GM12878 (cell line): ENCODE measurements around the gene SIM2. TPM values are rescaled to one million over a fixed set of nuclear protein-coding genes. Genes with fewer than 3 reads are reported as not detected.

Source experiments
- ATAC-seq: fragments of 200-7000 bp; cut with Tn5 transposase; 3 replicates; pipeline ENCODE4 v1.9.1; 2020; ENCODE audit warnings: mild to moderate bottlenecking, moderate library complexity
- BruUV-seq: library from RNA; stranded (reverse); fragments of 400-500 nt; replicated peaks from 2 replicates; lab custom pipeline; 2021; lab: Mats Ljungman, UMichigan
- CTCF ChIA-PET: fragments of 300-600 bp; sonication (Branson Sonifier 250); formaldehyde crosslinking; extraction: SDS; loops from one replicate; lab custom pipeline; 2021; ENCODE audit warnings: inconsistent platforms; lab: Yijun Ruan, JAX
- POLR2A ChIA-PET: fragments of 350-600 bp; formaldehyde crosslinking; extraction: SDS; loops from one replicate; lab custom pipeline; 2021; ENCODE audit warnings: inconsistent platforms; lab: Charles Lee
- RAD21 ChIA-PET: fragments of 300-600 bp; sonication (Branson Sonifier 250); formaldehyde crosslinking; loops from one replicate; lab custom pipeline; 2023; ENCODE audit warnings: antibody characterized with exemption; ENCODE audit not compliant: unreplicated experiment; lab: Charles Lee
- SMC1A ChIA-PET: fragments of 300-600 bp; sonication (Branson Sonifier 250); formaldehyde crosslinking; loops from one replicate; lab custom pipeline; 2023; ENCODE audit not compliant: unreplicated experiment, uncharacterized antibody; lab: Charles Lee
- DNase-seq: peaks from one replicate; pipeline ENCODE4 v3.0.0-alpha.2; 2011; ENCODE audit warnings: low read depth, low spot score
- FAIRE-seq: peaks from 3 replicates; lab custom pipeline; 2011; peaks lifted over from hg19 to GRCh38; lab: Jason Lieb, UNC
- H2AFZ ChIP-seq: 2 replicates; pipeline ENCODE4 v1.6.0; 2011; ENCODE audit warnings: low read depth, low read length, control low read depth; ENCODE audit not compliant: control insufficient read depth
- H3K27ac ChIP-seq: 2 replicates; pipeline ENCODE4 v1.5.1; 2011; ENCODE audit warnings: control low read depth; ENCODE audit not compliant: control insufficient read depth, insufficient read depth
- H3K27me3 ChIP-seq, 2 experiments: replicated peaks in 1 of 2; 2 replicates each; pipeline versions ENCODE4 v1.6.0 to v1.6.1; 2011; ENCODE audit warnings: low read length in 1 of 2; ENCODE audit not compliant: control insufficient read depth in 2 of 2, insufficient read depth in 2 of 2
- H3K36me3 ChIP-seq, 2 experiments: 2 replicates each; pipeline ENCODE4 v1.5.1; 2011; ENCODE audit warnings: low read length in 1 of 2; ENCODE audit not compliant: control insufficient read depth in 2 of 2, insufficient read depth in 2 of 2
- H3K4me1 ChIP-seq: 2 replicates; pipeline ENCODE4 v1.6.1; 2011; ENCODE audit warnings: mild to moderate bottlenecking, low read length, moderate library complexity, mixed read lengths; ENCODE audit not compliant: control insufficient read depth, insufficient read depth
- H3K4me2 ChIP-seq: 2 replicates; pipeline ENCODE4 v1.6.0; 2011; ENCODE audit warnings: control low read depth; ENCODE audit not compliant: control insufficient read depth, insufficient read depth
- H3K4me3 ChIP-seq: fragments of 200-600 bp; sonication (generic); 2 replicates; pipeline ENCODE4 v1.5.1; 2016
- H3K79me2 ChIP-seq: 2 replicates; pipeline ENCODE4 v1.6.0; 2011; ENCODE audit warnings: low read length; ENCODE audit not compliant: control insufficient read depth, insufficient read depth
- H3K9ac ChIP-seq: 2 replicates; pipeline ENCODE4 v1.8.0; 2011; ENCODE audit warnings: low read length, control low read depth, mixed read lengths; ENCODE audit not compliant: control insufficient read depth, insufficient read depth
- H3K9me3 ChIP-seq: replicated peaks from 3 replicates; pipeline ENCODE4 v1.5.1; 2011; ENCODE audit warnings: mild to moderate bottlenecking, low read length; ENCODE audit not compliant: control insufficient read depth, insufficient read depth
- H4K20me1 ChIP-seq: 2 replicates; pipeline ENCODE4 v1.6.0; 2011; ENCODE audit not compliant: control insufficient read depth, insufficient read depth
- BMI1 ChIP-seq: fragments of 450-650 bp; IDR thresholded peaks from 2 replicates; pipeline ENCODE4 v1.6.1; 2016; ENCODE audit warnings: mild to moderate bottlenecking, moderate library complexity, borderline replicate concordance
- IRF4 ChIP-seq: IDR thresholded peaks from 2 replicates; pipeline ENCODE4 v1.6.1; 2011; ENCODE audit warnings: low read depth, low read length
- NFYA ChIP-seq: IDR thresholded peaks from 2 replicates; pipeline ENCODE4 v1.6.1; 2011; ENCODE audit warnings: low read depth, mild to moderate bottlenecking, low read length, improper control_type of control experiment, borderline replicate concordance
- PBX3 ChIP-seq: IDR thresholded peaks from 2 replicates; pipeline ENCODE4 v1.6.1; 2011; ENCODE audit warnings: mild to moderate bottlenecking, low read depth, low read length, moderate library complexity; ENCODE audit not compliant: insufficient replicate concordance
- POU2F2 ChIP-seq: IDR thresholded peaks from 3 replicates; pipeline ENCODE4 v1.6.1; 2011; ENCODE audit warnings: low read depth, mild to moderate bottlenecking, low read length, borderline replicate concordance
- RELB ChIP-seq: fragments of 450-650 bp; IDR thresholded peaks from 2 replicates; pipeline ENCODE4 v1.6.1; 2017; ENCODE audit warnings: low read depth, mild to moderate bottlenecking, moderate library complexity
- WGBS: methylation state at CpG from one replicate; pipeline ENCODE4 v1.1.6; 2016; ENCODE audit warnings: low lambda C conversion rate; ENCODE audit not compliant: insufficient replicate concordance, insufficient coverage; ENCODE audit errors: missing lambda C conversion rate; 5-methylcytosine and 5-hydroxymethylcytosine counted together
- in situ Hi-C: fragments of 300-500 bp; cut with MboI; formaldehyde crosslinking; loops from 9 replicates; pipeline ENCODE4 v1.14.3; 2018; ENCODE audit warnings: mixed read lengths
- intact Hi-C: fragments of 100-400 bp; cut with micrococcal nuclease; formaldehyde crosslinking; loops from one replicate; pipeline ENCODE4 v1.14.2; 2022; ENCODE audit not compliant: unreplicated experiment
- polyA plus RNA-seq, 11 experiments: library from polyadenylated mRNA; depleted of rRNA in 4 of 11; unstranded in 6 of 11; stranded (reverse) in 5 of 11; fragments of >200 nt; fragmentation: Nextera tagmentation in 4 of 11; fragmentation: Illumina TruSeq in 1 of 11; extraction: Ambion mirVana in 4 of 11; extraction: Trizol in 1 of 11; gene quantifications; 1 replicate in 1 of 11; 2 replicates in 10 of 11; pipeline versions ENCODE4 v1.2.1 to v1.2.3, GENCODE V29; 2011 to 2016; ENCODE audit warnings: inconsistent platforms in 2 of 11, missing spikeins in 2 of 11, low read depth in 1 of 11
- total RNA-seq, 4 experiments: library from RNA; depleted of rRNA in 3 of 4; stranded (reverse); fragments of >200 nt in 3 of 4; fragmentation: Illumina TruSeq in 1 of 4; extraction: Trizol in 1 of 4; gene quantifications; 2 replicates each; pipeline versions ENCODE4 v1.2.1 to v1.2.3, GENCODE V29; 2013 to 2021
- TF ChIP-seq, protein P1 (sequence below): fragments of 450-650 bp; IDR thresholded peaks from 2 replicates; pipeline ENCODE4 v1.6.1; 2017; ENCODE audit warnings: mild to moderate bottlenecking, low read depth, inconsistent platforms; ENCODE audit not compliant: poor library complexity, severe bottlenecking

The SIM2 gene
- total and polyA plus RNA-seq, 10 of the 15 experiments (the other 5 are each of a cell fraction or from before 2014, with no cell fraction given), result 0.02 to 0.15 (median 0.05) TPM; not detected in 7

- no peak for ATAC-seq
- TF ChIP-seq PBX3 (no peak), BMI1 (no peak)
- BruUV-seq, result no TSS peak
- Histone ChIP-seq H3K4me2 (no peak overlapping the region), H3K36me3 (no peaks in the 10 kb centered on the region), H3K4me1 (no peaks in the 10 kb centered on the region), H3K79me2 (no peaks in the 10 kb centered on the region), H3K27me3 (peaks cover 4 to 22% of the 10 kb centered on the region in 2 experiments), H3K9me3 (no peaks in the 10 kb centered on the region), H3K4me3 (no peak overlapping the region), H4K20me1 (no peaks in the 10 kb centered on the region), H2AFZ (no peak overlapping the region), H3K27ac (no peak overlapping the region), H3K9ac (no peak overlapping the region)
- 24% methylated on average over 6 of the region's 6 CpGs for WGBS
- ChIA-PET RAD21 (no interaction called here), POLR2A (interaction anchor here (0.6 kb wide), 1 partner anchor 173 kb away, joined by 3 read pairs; no protein-coding TSS in a partner anchor), SMC1A (interaction anchor here (0.7 kb wide), 1 partner anchor 237 kb away, joined by 3 read pairs; no protein-coding TSS in a partner anchor), CTCF (interaction anchor here (1.7 kb wide), 1 partner anchor 58 kb away, joined by 9 read pairs; no protein-coding TSS in a partner anchor)
- in situ Hi-C loops, result no loop called here
- no peak for FAIRE-seq
- intact Hi-C loops, result no loop called here
- no peak for DNase-seq
These were observed 10.6 kb upstream of the SIM2 start for GRCh38 chr21:36688324-36688723.

DNA sequence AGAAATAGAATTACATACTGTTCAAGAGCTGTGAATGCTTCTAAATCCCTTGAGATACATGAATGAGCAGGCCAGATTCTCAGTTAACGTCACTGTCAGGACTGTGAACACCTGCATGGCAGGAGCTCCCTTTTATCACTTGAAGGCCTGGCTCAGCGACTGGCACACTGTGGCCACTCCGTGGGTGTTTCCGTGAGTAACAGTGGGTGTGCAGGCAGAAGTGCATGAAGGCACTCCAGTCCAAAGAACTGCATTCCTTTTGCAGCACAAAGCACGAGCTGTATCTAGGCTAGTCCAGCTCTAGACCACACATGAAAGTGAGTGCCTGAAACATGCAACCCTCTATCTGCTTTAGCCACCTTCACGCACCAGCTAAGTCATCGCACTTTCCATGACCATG is 9.6 kb upstream of the SIM2 start:
- H2AFZ ChIP-seq, result no peak overlapping the region
- no peaks in the 10 kb centered on the region for H4K20me1 ChIP-seq
- no peak for FAIRE-seq
- H3K4me2 ChIP-seq, result no peak overlapping the region
- no peaks in the 10 kb centered on the region for H3K4me1 ChIP-seq
- intact Hi-C loops (no loop called here), in situ Hi-C loops (no loop called here)
- ChIA-PET RAD21 (no interaction called here), SMC1A (no interaction called here), CTCF (interaction anchor here (0.7 to 1.7 kb wide), 2 partner anchors 59 to 269 kb away, joined by 3 to 9 read pairs; no protein-coding TSS in a partner anchor), POLR2A (no interaction called here)
- H3K9ac ChIP-seq, result no peak overlapping the region
- no peaks in the 10 kb centered on the region for H3K79me2 ChIP-seq
- under 1% methylated on average over 7 of the region's 7 CpGs for WGBS
- DNase-seq, result no peak
- no peaks in the 10 kb centered on the region for H3K36me3 ChIP-seq
- no peak for ATAC-seq
- H3K27me3 ChIP-seq, result peaks cover 3 to 27% of the 10 kb centered on the region in 2 experiments
- H3K27ac ChIP-seq, result no peak overlapping the region
- no TSS peak for BruUV-seq
- no peak overlapping the region for H3K4me3 ChIP-seq
- H3K9me3 ChIP-seq, result no peaks in the 10 kb centered on the region
- TF ChIP-seq IRF4, result no peak
- no peak for TF ChIP-seq NFYA
- TF ChIP-seq RELB, result no peak
- TF ChIP-seq POU2F2, result no peak
- TF ChIP-seq, protein P1, sequence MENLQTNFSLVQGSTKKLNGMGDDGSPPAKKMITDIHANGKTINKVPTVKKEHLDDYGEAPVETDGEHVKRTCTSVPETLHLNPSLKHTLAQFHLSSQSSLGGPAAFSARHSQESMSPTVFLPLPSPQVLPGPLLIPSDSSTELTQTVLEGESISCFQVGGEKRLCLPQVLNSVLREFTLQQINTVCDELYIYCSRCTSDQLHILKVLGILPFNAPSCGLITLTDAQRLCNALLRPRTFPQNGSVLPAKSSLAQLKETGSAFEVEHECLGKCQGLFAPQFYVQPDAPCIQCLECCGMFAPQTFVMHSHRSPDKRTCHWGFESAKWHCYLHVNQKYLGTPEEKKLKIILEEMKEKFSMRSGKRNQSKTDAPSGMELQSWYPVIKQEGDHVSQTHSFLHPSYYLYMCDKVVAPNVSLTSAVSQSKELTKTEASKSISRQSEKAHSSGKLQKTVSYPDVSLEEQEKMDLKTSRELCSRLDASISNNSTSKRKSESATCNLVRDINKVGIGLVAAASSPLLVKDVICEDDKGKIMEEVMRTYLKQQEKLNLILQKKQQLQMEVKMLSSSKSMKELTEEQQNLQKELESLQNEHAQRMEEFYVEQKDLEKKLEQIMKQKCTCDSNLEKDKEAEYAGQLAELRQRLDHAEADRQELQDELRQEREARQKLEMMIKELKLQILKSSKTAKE, result no peak
